Adrenal gland (tissue), 12 donors: ENCODE measurements around the gene WIF1. TPM values are rescaled to one million over a fixed set of nuclear protein-coding genes. Genes with fewer than 3 reads are reported as not detected.

Source experiments
- DNase-seq, 7 donors: peaks; one replicate each; pipeline ENCODE4 v3.0.0-alpha.2; 2019 to 2020
- H3K27ac ChIP-seq, 5 donors: fragments of 200-600 bp; sonication (generic) in 4 of 5; 1 replicate in 3 of 5; 2 replicates in 2 of 5; pipeline versions ENCODE4 v1.5.1 to v1.8.0; 2016 to 2020; ENCODE audit warnings: mild to moderate bottlenecking in 1 of 5
- H3K27me3 ChIP-seq: fragments of 200-600 bp; 2 replicates; pipeline ENCODE4 v1.8.0; 2021
- H3K36me3 ChIP-seq, 2 donors: fragments of 200-600 bp; replicated peaks in 1 of 2; 1 replicate in 1 of 2; 2 replicates in 1 of 2; pipeline versions ENCODE4 v1.5.1 to v1.8.0; 2018 to 2022
- H3K4me1 ChIP-seq, 2 donors: fragments of 200-600 bp; replicated peaks in 1 of 2; 1 replicate in 1 of 2; 2 replicates in 1 of 2; pipeline versions ENCODE4 v1.5.1 to v1.8.0; 2018 to 2021
- H3K4me3 ChIP-seq, 4 donors: fragments of 200-600 bp; sonication (generic) in 3 of 4; one replicate each; pipeline ENCODE4 v1.5.1; 2016 to 2018
- H3K9me3 ChIP-seq, 3 donors: fragments of 200-600 bp; sonication (generic) in 1 of 3; replicated peaks in 1 of 3; 1 replicate in 2 of 3; 2 replicates in 1 of 3; pipeline versions ENCODE4 v1.5.1 to v1.8.0; 2016 to 2021
- POLR2A ChIP-seq, 2 donors: fragments of 450-650 bp; IDR thresholded peaks; one replicate each; pipeline ENCODE4 v1.6.1; 2017; ENCODE audit warnings: antibody characterized with exemption in 2 of 2, mild to moderate bottlenecking in 2 of 2, moderate library complexity in 1 of 2
- WGBS, 4 donors: extraction: QIAGEN DNeasy Blood & Tissue Kit in 2 of 4; methylation state at CpG; one replicate each; pipeline versions ENCODE4 v1.1.5 to v1.1.7; 2013 to 2017; 5-methylcytosine and 5-hydroxymethylcytosine counted together
- intact Hi-C, 2 donors: fragments of 100-400 bp; cut with DNase I; formaldehyde crosslinking; loops; one replicate each; pipeline versions ENCODE4 v1.14.1 to v1.15.0; 2022 to 2023
- polyA plus RNA-seq, 3 donors: library from polyadenylated mRNA; stranded (reverse); fragments of 200-250 nt in 2 of 3; fragments of 350-450 nt in 1 of 3; fragmentation: Illumina TruSeq in 1 of 3; extraction: RNeasy Lipid Tissue Mini Kit (QIAGEN cat#74804) in 1 of 3; gene quantifications; one replicate each; pipeline ENCODE4 v1.2.3, GENCODE V29; 2013 to 2014
- total RNA-seq, 9 donors: library from RNA; depleted of rRNA in 4 of 9; stranded (reverse); fragments of >200 nt in 4 of 9; fragments of 120-200 nt in 1 of 9; fragmentation: NEBNext Ultra II Directional in 1 of 9; extraction: Animal tissue kit (Norgen Biotek cat#: 25700) in 1 of 9; gene quantifications; one replicate each; pipeline versions ENCODE4 v1.1.0 to v1.2.4, GENCODE V29; 2013 to 2023
- TF ChIP-seq, protein P1 (sequence below), 6 experiments: fragments of 450-650 bp in 4 of 6; fragments of 200-600 bp in 2 of 6; sonication (generic) in 1 of 6; IDR thresholded peaks; 1 replicate in 5 of 6; 2 replicates in 1 of 6; pipeline versions ENCODE4 v1.5.1 to v1.8.0; 2016 to 2021; ENCODE audit warnings: antibody characterized with exemption in 6 of 6, mild to moderate bottlenecking in 2 of 6, moderate library complexity in 1 of 6
- donor health status: healthy with polysubstance abuse.
- donor health status: Bipolar disorder and iron deficiency.
- donor health status: DM: yes; HTN: yes; CAD: no.
- donor health status: DM: no; HTN: no; CAD: no.
- donor health status: DM: no; HTN: no; CAD: no.
- donor health status: DM: yes; HTN: yes; CAD: no.

Gene WIF1
- total and polyA plus RNA-seq, 12 donors: 0.12 to 3.8 (median 0.51) TPM; not detected in 3

DNA sequence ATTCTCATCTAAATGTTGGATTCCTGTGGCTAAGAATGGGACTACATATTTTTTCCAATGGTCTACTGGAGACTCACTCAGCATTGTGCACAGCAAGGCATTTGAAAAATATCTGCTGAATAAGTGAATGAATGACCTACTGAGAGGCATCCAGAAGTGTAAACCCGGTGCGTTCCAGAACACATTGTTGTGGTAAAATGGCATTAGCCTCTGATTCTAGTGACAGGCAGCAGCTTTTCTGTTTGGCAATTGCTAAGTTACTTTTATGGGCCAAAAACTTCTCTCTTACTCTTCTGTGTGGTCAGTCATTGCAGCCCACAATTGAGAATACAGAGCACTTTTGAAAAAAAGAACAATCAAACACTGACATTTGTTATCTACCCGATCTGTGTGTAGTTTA is 36.5 kb downstream of the WIF1 start:
- Histone ChIP-seq H3K9me3 (no peaks in the 10 kb centered on the region), H3K4me1 (no peaks in the 10 kb centered on the region), H3K36me3 (no peaks in the 10 kb centered on the region), H3K27me3 (no peaks in the 10 kb centered on the region), H3K27ac (no peak overlapping the region), H3K4me3 (no peak overlapping the region)
- TF ChIP-seq, protein P1, sequence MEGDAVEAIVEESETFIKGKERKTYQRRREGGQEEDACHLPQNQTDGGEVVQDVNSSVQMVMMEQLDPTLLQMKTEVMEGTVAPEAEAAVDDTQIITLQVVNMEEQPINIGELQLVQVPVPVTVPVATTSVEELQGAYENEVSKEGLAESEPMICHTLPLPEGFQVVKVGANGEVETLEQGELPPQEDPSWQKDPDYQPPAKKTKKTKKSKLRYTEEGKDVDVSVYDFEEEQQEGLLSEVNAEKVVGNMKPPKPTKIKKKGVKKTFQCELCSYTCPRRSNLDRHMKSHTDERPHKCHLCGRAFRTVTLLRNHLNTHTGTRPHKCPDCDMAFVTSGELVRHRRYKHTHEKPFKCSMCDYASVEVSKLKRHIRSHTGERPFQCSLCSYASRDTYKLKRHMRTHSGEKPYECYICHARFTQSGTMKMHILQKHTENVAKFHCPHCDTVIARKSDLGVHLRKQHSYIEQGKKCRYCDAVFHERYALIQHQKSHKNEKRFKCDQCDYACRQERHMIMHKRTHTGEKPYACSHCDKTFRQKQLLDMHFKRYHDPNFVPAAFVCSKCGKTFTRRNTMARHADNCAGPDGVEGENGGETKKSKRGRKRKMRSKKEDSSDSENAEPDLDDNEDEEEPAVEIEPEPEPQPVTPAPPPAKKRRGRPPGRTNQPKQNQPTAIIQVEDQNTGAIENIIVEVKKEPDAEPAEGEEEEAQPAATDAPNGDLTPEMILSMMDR (IDR thresholded peaks at IDR 0.05): no peak
- TF ChIP-seq POLR2A (IDR thresholded peaks at IDR 0.05): no peak
- no peak for DNase-seq
- WGBS, 4 donors: 74 to 86% (median 81%) methylated on average over 3 of the region's 3 CpGs
- intact Hi-C loops: no loop called here

DNA sequence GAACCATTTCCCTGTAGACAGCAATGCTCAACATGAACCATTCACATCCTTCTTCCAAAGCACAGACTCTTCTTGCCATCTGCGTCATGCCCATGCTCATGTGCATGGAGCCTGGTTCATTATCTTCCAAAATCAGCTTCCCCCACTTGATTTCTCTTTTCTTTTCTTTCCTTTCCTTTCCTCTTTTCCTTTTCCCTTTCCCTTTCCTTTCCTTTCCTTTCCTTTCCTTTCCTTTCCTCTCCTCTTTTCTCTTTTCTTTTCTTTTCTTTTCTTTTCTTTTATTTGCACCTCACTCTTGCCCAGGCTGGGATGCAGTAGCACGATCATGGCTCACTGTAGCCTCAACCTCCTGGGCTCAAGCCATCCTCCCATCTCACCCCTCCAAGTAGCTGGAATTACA is 37.5 kb downstream of the WIF1 start:
- DNase-seq: no peak
- Histone ChIP-seq H3K27me3 (no peaks in the 10 kb centered on the region), H3K9me3 (no peaks in the 10 kb centered on the region), H3K4me1 (no peaks in the 10 kb centered on the region), H3K36me3 (no peaks in the 10 kb centered on the region), H3K27ac (no peak overlapping the region), H3K4me3 (no peak overlapping the region)
- 91 to 93% (median 93%) methylated on average over 2 of the region's 2 CpGs for WGBS, 4 donors
- no peak for TF ChIP-seq POLR2A (IDR thresholded peaks at IDR 0.05)
- TF ChIP-seq, protein P1 (IDR thresholded peaks at IDR 0.05): no peak
- intact Hi-C loops: no loop called here

DNA sequence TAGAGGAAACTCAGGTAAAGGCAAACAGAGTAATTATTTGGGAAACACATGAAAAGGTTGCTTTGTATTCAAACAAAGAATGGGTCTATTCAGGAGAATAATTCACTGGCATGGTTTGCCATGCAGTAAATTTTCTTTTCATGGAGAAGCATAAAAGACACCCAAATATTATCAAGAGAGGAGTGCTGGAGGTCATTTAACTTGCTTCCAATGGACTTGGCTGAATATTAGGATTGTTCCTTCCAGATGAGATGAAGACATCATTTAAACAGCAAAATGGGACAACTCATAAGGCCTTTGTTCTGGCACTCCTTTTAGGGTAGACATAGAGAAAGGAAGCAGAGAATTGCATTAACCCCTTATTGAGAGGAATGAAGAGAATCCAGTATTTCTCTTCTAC is 38.7 kb downstream of the WIF1 start:
- TF ChIP-seq, protein P1 (IDR thresholded peaks at IDR 0.05): no peak
- TF ChIP-seq POLR2A (IDR thresholded peaks at IDR 0.05): no peak
- Histone ChIP-seq H3K4me3 (no peak overlapping the region), H3K27ac (no peak overlapping the region), H3K36me3 (no peaks in the 10 kb centered on the region), H3K27me3 (no peaks in the 10 kb centered on the region), H3K9me3 (no peaks in the 10 kb centered on the region), H3K4me1 (no peaks in the 10 kb centered on the region)
- no peak for DNase-seq
- intact Hi-C loops: no loop called here

DNA sequence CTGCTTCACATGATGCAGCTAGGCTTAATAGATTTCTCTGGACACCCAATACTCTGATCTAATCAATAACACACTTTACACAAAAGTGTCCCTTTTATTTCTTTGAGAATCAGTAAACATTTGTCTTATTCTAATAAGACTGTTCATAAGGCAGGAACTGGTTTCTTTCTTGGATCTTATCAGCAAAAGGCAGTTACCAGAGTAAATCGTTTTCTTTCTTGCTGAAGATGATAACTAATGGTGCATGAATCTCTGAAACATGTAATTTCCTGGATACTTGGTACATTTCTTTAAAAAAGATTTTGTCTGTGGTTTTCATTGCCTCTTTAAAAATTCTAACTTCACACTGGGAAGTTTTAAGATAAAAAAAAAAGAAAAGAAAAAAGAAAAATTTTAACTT is 39.6 kb downstream of the WIF1 start:
- TF ChIP-seq, protein P1 (IDR thresholded peaks at IDR 0.05): no peak
- TF ChIP-seq POLR2A (IDR thresholded peaks at IDR 0.05): no peak
- H3K4me3 ChIP-seq: no peak overlapping the region
- intact Hi-C loops: no loop called here
- 11 to 22% (median 18%) methylated on average over 1 of the region's 1 CpG for WGBS, 4 donors
- no peaks in the 10 kb centered on the region for H3K36me3 ChIP-seq
- H3K27ac ChIP-seq: no peak overlapping the region
- no peaks in the 10 kb centered on the region for H3K27me3 ChIP-seq
- no peak for DNase-seq
- H3K4me1 ChIP-seq: no peaks in the 10 kb centered on the region
- no peaks in the 10 kb centered on the region for H3K9me3 ChIP-seq
